ENCODE data around the gene PCSK1. TPM values are rescaled to one million over a fixed set of nuclear protein-coding genes. Genes with fewer than 3 reads are reported as not detected.
A peak's percentile ranks its signal among the peaks of the same experiment; 100 is the strongest.

Gene PCSK1
- total RNA-seq = not detected

DNA sequence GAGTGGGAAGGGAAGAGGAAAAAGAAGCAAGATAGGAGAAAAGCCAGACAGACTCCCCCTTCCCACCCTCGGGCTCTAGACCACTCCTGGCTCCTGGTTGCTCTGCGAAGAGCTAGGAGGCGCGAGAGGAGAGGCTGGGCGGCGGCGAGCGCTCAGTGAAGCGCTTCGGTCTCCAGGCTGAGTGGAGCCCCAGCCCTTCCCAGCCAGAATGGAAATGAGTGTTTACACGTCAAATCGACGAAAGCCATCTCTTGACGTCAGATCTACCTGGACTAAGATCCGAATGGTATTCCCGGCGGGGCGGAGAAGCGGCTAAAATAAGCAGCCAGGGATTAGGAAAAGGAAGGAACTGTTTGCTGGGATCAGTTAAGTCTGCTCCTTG lies at the start of gene PCSK1:
PCSK1 (minus strand) TSS at position 183 of the 382 bp plus-strand sequence. CDS start 206 bp downstream, outside the sequence.
- DNase-seq (ENCODE audit: low spot score) = no peak

- no peak for DNase-seq (ENCODE audit: low spot score)
Observed at GRCh38 chr5:96481867-96482266, 48.8 kb upstream of the PCSK1 start.

DNA sequence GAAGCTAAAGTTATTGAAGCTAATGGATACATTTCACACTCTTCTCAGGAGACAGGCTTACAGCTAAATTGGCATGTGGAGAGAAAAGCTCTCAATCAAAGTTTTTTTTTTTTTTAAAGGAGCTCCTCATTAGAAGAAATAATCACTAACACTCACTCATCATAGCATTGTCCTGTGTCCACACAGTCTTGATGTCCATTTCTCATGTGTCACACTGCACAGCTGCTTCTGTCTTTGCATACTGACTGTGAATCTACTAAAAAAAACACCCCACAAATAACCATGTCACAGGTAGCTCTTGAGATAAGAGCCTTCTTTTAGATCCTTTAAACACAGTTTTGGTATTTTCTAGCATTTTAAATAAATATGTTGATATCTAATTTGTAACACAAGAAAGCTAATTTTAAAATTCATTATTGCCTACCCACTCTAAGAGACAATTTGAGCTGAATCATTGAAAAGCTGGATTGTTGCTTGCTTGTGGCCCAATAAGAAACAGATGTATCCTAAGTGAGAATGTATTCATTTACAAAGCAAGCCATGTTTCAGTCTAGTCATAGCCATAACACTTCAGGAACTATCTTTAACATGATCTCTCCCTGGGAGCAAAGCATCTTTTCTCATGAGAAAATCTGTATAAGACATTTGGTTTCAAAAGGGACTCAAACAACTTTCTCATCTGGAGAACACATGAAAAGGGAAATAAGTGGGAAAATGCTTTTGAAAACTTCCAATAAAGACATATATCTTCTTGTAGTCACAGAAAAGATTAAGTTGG lies 48.1 kb upstream of the PCSK1 start:
- DNase-seq (ENCODE audit: low spot score) = no peak

DNA sequence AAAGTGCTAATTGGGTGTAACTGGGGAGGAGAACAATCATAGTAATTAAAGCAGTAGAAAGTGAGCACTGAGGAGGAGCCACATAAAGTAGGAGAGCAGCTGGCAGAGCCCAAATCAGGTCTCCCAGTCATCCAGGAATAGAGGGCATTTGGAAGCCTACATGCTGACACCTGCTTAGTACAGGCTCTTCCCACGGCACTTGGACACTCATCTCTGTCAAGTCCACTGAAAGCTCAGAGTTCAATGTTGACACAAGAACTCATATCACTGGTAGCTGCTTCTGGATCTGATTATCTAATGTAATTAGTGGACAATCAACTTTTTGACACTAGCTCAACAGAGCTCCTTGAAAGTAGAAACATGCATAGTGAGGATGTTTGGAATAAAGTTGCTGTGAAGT lies 45.9 kb upstream of the PCSK1 start:
- DNase-seq (ENCODE audit: low spot score) = no peak

GRCh38 chr5:96476654-96477053 lies 43.6 kb upstream of the PCSK1 start:
- no peak for DNase-seq (ENCODE audit: low spot score)

- DNase-seq (ENCODE audit: low spot score) = no peak
Observed at GRCh38 chr5:96474073-96474472, 41.0 kb upstream of the PCSK1 start.

DNA sequence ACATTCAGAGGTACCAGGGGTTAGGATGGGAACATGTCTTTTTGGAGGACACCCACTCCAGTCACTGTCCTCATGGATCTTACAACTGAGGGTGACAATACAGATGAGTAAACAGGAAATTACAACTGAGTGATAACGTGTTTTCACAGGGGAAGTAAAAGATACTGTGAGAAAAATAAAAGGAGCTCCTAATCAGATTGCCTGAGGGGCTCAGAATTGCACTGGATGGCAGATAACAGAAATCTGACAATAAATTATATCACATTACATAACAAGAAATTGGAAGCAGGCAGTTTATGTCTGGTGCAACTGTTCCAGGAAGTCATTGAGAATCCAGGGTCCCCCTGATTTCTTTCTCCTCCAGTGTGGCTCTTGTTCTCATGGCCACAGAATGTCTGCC lies 40.1 kb upstream of the PCSK1 start:
- DNase-seq (ENCODE audit: low spot score) = no peak

DNA sequence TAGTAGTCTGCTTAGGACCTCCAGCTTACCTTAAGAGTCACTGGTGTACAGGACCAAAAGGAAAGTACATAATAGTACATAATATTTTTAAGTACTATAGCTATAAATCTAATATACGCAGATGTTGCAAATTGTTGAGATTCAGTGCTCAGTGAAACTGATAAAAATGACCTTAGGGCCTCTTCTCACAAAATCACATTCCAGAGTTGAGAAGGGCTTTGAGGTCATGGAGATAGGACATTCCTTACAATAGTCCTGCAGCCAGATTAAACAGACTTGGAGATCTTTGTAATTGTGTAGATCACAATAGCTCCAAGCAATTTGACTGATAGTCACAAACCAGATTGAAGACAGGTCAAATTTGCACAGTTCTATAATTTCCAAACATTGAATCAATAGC lies 37.7 kb upstream of the PCSK1 start:
- no peak for DNase-seq (ENCODE audit: low spot score)

- DNase-seq (ENCODE audit: low spot score) = no peak
Observed at GRCh38 chr5:96468956-96469355, 35.9 kb upstream of the PCSK1 start.

- DNase-seq (ENCODE audit: low spot score) = no peak
Observed at GRCh38 chr5:96463091-96463490, 30.0 kb upstream of the PCSK1 start.

DNA sequence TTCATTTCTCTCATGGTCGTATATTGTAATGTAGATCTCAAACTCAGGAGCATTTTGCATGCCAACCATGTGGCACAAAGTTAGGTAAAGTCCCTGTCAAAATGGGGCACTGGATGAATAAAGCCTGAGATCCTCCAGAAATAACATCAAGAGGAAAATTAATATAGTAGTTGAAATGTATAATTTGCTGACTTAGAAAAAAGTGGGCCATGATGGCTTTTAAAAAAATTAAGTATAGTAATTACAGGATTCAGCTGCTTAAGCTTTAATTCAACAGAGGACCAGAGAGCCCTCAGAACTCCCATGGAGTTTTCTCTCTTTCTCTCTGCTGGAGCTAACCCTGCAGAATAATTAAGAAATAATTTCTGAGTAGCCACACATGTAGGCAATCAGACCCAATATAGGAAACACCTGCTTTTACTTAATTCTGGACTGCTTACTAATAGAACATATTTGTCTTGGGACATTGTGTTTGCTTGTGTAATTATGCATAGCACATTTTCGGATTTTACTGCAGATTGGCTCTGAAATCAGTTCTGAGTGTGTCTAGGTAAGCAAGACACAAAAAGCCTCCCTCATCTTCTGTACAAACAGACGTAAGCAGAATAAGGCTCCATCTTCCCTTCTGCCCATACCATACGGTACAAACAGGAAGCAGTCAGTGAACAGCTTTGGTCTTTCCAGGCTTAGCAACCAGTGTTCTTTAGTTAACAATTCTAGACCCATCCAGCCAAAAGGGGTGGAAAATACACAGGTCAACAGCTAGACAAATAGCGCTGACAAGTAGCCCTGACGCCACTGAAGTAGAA lies 26.5 kb upstream of the PCSK1 start:
- DNase-seq (ENCODE audit: low spot score) = no peak

DNA sequence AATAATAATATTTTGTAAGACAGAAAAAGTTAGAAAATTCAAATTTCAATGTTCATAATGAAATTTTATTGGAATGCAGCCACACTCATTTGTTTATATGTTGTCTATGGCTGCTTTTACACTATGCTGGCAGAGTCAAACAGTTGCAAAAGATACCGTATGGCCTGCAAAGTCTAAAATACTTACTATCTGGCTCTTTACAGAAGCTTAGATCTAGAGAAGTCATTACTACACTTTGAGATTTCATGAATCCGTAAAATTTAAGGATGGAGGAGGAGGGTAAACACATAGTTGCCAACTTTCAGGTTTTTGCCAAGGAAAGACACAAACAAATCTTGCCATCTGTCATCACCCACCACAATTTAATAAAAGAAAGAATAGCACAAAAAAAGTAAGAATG lies 25.1 kb upstream of the PCSK1 start:
- no peak for DNase-seq (ENCODE audit: low spot score)

GRCh38 chr5:96455789-96456188 lies 22.7 kb upstream of the PCSK1 start:
- DNase-seq (ENCODE audit: low spot score) = no peak

GRCh38 chr5:96453394-96453793 lies 20.3 kb upstream of the PCSK1 start:
- DNase-seq (ENCODE audit: low spot score) = no peak

GRCh38 chr5:96447949-96448348 lies 14.9 kb upstream of the PCSK1 start:
- no peak for DNase-seq (ENCODE audit: low spot score)

GRCh38 chr5:96440185-96440538 lies 7.1 kb upstream of the PCSK1 start:
- no peak for DNase-seq (ENCODE audit: low spot score)

GRCh38 chr5:96439477-96440184 lies 6.6 kb upstream of the PCSK1 start:
- DNase-seq (ENCODE audit: low spot score) = no peak

DNA sequence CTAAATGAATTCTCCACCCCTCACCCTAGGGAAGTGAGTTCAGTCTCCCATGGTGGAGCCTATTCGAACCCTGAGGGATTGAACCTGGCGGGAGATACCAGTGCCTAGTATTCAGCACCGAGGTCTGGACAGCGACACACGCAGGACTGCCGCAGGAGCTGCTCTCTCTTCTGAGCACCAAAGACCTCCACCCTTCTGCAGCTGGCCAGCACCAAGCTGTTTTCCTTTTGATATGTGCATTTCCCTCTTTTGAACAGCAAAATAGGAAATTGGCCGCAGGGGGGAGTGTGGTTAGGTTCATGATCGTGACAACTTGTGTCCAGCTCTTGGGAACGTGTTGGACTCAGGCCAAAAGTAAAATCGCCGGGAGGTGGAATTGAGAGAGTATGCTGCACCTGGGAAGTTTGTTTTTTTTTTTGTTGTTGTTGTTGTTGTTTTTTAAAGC lies 1.2 kb upstream of the PCSK1 start:
- DNase-seq (ENCODE audit: low spot score) = peak; percentile 67

DNA sequence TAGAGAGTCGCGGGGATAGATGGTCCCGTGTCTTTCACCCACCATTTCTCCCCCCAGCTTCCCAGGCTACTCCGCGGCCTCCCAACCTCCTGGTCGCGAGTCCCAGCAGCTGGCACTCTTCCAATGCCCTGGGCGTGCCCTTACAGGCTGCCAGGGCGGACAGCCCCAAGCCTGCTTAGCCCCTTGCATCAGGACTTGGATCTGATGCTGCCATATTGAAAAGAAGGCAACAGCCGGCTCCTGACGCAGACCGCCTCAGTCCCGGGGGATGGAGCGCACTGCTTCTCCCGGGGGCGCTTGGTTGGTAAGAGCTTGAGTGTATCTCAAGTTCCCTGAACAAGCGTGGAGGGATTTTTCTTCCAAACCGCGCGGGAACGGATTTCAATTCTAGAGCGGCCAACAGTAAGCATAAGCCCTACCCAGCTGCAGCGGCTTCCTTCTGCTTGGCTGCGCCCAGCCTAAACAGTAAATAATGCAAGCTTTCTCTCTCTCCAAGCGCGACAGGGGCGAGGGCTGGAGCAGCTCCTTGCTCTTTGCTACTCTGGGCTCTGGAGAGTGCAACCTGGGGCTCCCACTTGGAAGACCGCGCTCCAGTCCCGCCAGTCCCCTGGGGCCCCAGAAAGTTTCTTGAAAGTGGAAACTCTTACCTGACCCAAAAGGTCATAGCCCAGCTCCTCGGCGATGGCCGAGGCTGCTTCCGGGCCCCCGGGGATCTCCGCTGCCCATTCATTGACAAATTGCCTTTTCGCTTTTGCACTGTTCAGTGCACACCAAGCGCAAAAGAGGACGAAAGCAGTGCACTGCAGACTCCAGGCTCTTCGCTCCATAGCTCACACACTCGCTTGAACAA lies 607 bp downstream of the PCSK1 start:
- no peak for DNase-seq (ENCODE audit: low spot score)

GRCh38 chr5:96431376-96432187 lies 1.5 kb downstream of the PCSK1 start:
- no peak for DNase-seq (ENCODE audit: low spot score)

- DNase-seq (ENCODE audit: low spot score) = no peak
Observed at GRCh38 chr5:96427824-96428223, 5.2 kb downstream of the PCSK1 start.
